HEK293 (cell line): Measurements from ENCODE around the gene C19orf73.
A peak's percentile ranks its signal among the peaks of the same experiment; 100 is the strongest.

Source experiments
- BCL6B ChIP-seq: fragments of 450-650 bp; formaldehyde crosslinking; IDR thresholded peaks from 2 replicates; pipeline ENCODE4 v1.5.1; 2017; ENCODE audit warnings: missing biosample characterization, missing genetic modification characterization
- EGR2 ChIP-seq: fragments of 450-650 bp; formaldehyde crosslinking; IDR thresholded peaks from 2 replicates; pipeline ENCODE4 v1.5.1; 2016; ENCODE audit warnings: low read depth, missing biosample characterization, missing genetic modification characterization
- HOXC10 ChIP-seq: sonication (generic); formaldehyde crosslinking; IDR thresholded peaks from 2 replicates; pipeline ENCODE4 v1.8.1; 2023; ENCODE audit warnings: mild to moderate bottlenecking, missing genetic modification reagents
- INSM2 ChIP-seq: fragments of 450-650 bp; formaldehyde crosslinking; IDR thresholded peaks from 2 replicates; pipeline ENCODE4 v1.5.1; 2016; ENCODE audit warnings: missing biosample characterization, missing genetic modification characterization
- KLF1 ChIP-seq: fragments of 450-650 bp; formaldehyde crosslinking; IDR thresholded peaks from 2 replicates; pipeline ENCODE4 v1.5.1; 2016; ENCODE audit warnings: missing biosample characterization, missing genetic modification characterization
- KLF16 ChIP-seq: fragments of 450-650 bp; formaldehyde crosslinking; IDR thresholded peaks from 2 replicates; pipeline ENCODE4 v1.5.1; 2017; ENCODE audit warnings: missing biosample characterization, missing genetic modification characterization
- MEIS1 ChIP-seq: sonication (generic); formaldehyde crosslinking; IDR thresholded peaks from 2 replicates; pipeline ENCODE4 v1.8.1; 2022; ENCODE audit warnings: missing genetic modification reagents, mild to moderate bottlenecking, borderline replicate concordance
- PRDM2 ChIP-seq: fragments of 450-650 bp; formaldehyde crosslinking; IDR thresholded peaks from 2 replicates; pipeline ENCODE4 v1.5.1; 2016; ENCODE audit warnings: missing biosample characterization, missing genetic modification characterization, borderline replicate concordance
- PRDM4 ChIP-seq: fragments of 450-650 bp; formaldehyde crosslinking; IDR thresholded peaks from 2 replicates; pipeline ENCODE4 v1.5.1; 2017; ENCODE audit warnings: missing biosample characterization, missing genetic modification characterization
- TRIM28 ChIP-seq: IDR thresholded peaks from 2 replicates; pipeline ENCODE4 v1.6.1; 2011; ENCODE audit warnings: low read length, control low read depth, borderline replicate concordance
- ZBTB7A ChIP-seq: fragments of 450-650 bp; formaldehyde crosslinking; IDR thresholded peaks from 2 replicates; pipeline ENCODE4 v1.5.1; 2016; ENCODE audit warnings: low read depth, missing biosample characterization, missing genetic modification characterization
- ZFHX2 ChIP-seq: fragments of 450-650 bp; formaldehyde crosslinking; conservative IDR thresholded peaks from 2 replicates; pipeline ENCODE4 v1.5.1; 2016; ENCODE audit warnings: missing biosample characterization, missing genetic modification characterization
- ZIC2 ChIP-seq: fragments of 450-650 bp; formaldehyde crosslinking; IDR thresholded peaks from 2 replicates; pipeline ENCODE4 v1.5.1; 2016; ENCODE audit warnings: missing biosample characterization, missing genetic modification characterization
- ZNF175 ChIP-seq: fragments of 450-650 bp; formaldehyde crosslinking; IDR thresholded peaks from 2 replicates; pipeline ENCODE4 v1.5.1; 2016; ENCODE audit warnings: missing biosample characterization, missing genetic modification characterization
- ZNF26 ChIP-seq: fragments of 450-650 bp; formaldehyde crosslinking; IDR thresholded peaks from 2 replicates; pipeline ENCODE4 v1.5.1; 2016; ENCODE audit warnings: missing biosample characterization, missing genetic modification characterization
- ZNF280C ChIP-seq: fragments of 450-650 bp; formaldehyde crosslinking; IDR thresholded peaks from 2 replicates; pipeline ENCODE4 v1.5.1; 2016; ENCODE audit warnings: missing biosample characterization, missing genetic modification characterization
- ZNF324 ChIP-seq: fragments of 450-650 bp; formaldehyde crosslinking; IDR thresholded peaks from 2 replicates; pipeline ENCODE4 v1.5.1; 2016; ENCODE audit warnings: missing biosample characterization, missing genetic modification characterization
- ZNF48 ChIP-seq: fragments of 450-650 bp; formaldehyde crosslinking; IDR thresholded peaks from 2 replicates; pipeline ENCODE4 v1.5.1; 2016; ENCODE audit warnings: missing biosample characterization, missing genetic modification characterization
- ZNF561 ChIP-seq: fragments of 450-650 bp; IDR thresholded peaks from 2 replicates; pipeline ENCODE4 v1.5.1; 2018; ENCODE audit warnings: missing biosample characterization, missing genetic modification characterization, borderline replicate concordance
- ZNF654 ChIP-seq: fragments of 450-650 bp; formaldehyde crosslinking; IDR thresholded peaks from 2 replicates; pipeline ENCODE4 v1.5.1; 2016; ENCODE audit warnings: low read depth, missing biosample characterization, missing genetic modification characterization
- ZNF843 ChIP-seq: fragments of 450-650 bp; formaldehyde crosslinking; IDR thresholded peaks from 2 replicates; pipeline ENCODE4 v1.5.1; 2016; ENCODE audit warnings: missing biosample characterization, missing genetic modification characterization

C19orf73 gene

GRCh38 chr19:49114630-49115363, 4.1 kb downstream of the C19orf73 start (continued):
- TF ChIP-seq ZNF561 (tag by site-specific recombination) (0 out of 2 replicates have a peak, but pooled peaks have one; percentile 44), PRDM2 (tag by site-specific recombination) (no peak), BCL6B (no peak), KLF1 (tag by site-specific recombination) (peak; percentile 73), HOXC10 (CRISPR knock-in tag) (no peak), ZNF280C (tag by site-specific recombination) (no peak), ZNF654 (no peak), ZNF48 (no peak), ZIC2 (tag by site-specific recombination) (peak; percentile 65), ZNF324 (tag by site-specific recombination) (no peak), PRDM4 (tag by site-specific recombination) (0 out of 2 replicates have a peak, but pooled peaks have one; percentile 7), EGR2 (tag by site-specific recombination) (peak; percentile 66; the same call in 1 of the 2 replicates), KLF16 (tag by site-specific recombination) (0 out of 2 replicates have a peak, but pooled peaks have one; percentile 45), MEIS1 (CRISPR knock-in tag) (no peak), ZFHX2 (peak; percentile 76), INSM2 (tag by site-specific recombination) (no peak), ZNF843 (tag by site-specific recombination) (0 out of 2 replicates have a peak, but pooled peaks have one; percentile 29), ZBTB7A (tag by site-specific recombination) (no peak), ZNF26 (tag by site-specific recombination) (no peak), ZNF175 (no peak), TRIM28 (no peak)
